ENCODE data around the gene ZDHHC17.
"Not testable (repeated sequence)": the region's sequence is repeated elsewhere in the genome, so short reads cannot be mapped to it uniquely, and the experiment has no call there.

Gene ZDHHC17

GRCh38 chr12:76768576-76768975 lies 4.7 kb downstream of the ZDHHC17 start:
- no peak for DNase-seq

GRCh38 chr12:76777765-76778216 lies 13.9 kb downstream of the ZDHHC17 start:
- no peak for DNase-seq

GRCh38 chr12:76778364-76778763 lies 14.4 kb downstream of the ZDHHC17 start:
- no peak for DNase-seq

- not testable (repeated sequence) for DNase-seq
These were observed 15.4 kb downstream of the ZDHHC17 start for GRCh38 chr12:76779310-76779709.

GRCh38 chr12:76781321-76781720 lies 17.4 kb downstream of the ZDHHC17 start:
- no peak for DNase-seq

GRCh38 chr12:76782526-76782925 lies 18.6 kb downstream of the ZDHHC17 start:
- no peak for DNase-seq

- DNase-seq: no peak
These were observed 20.7 kb downstream of the ZDHHC17 start for GRCh38 chr12:76784600-76785051.

- DNase-seq: no peak
These were observed 21.5 kb downstream of the ZDHHC17 start for GRCh38 chr12:76785407-76785806.

- no peak for DNase-seq
These were observed 23.1 kb downstream of the ZDHHC17 start for GRCh38 chr12:76786986-76787385.

GRCh38 chr12:76787689-76788088 lies 23.8 kb downstream of the ZDHHC17 start:
- no peak for DNase-seq

GRCh38 chr12:76789335-76790050 lies 25.6 kb downstream of the ZDHHC17 start:
- DNase-seq: no peak

- DNase-seq: no peak
These were observed 26.9 kb downstream of the ZDHHC17 start for GRCh38 chr12:76790564-76791552.

- DNase-seq: no peak
These were observed 28.9 kb downstream of the ZDHHC17 start for GRCh38 chr12:76792828-76793227.

- no peak for DNase-seq
These were observed 34.9 kb downstream of the ZDHHC17 start for GRCh38 chr12:76798864-76799263.

- DNase-seq: no peak
These were observed 35.4 kb downstream of the ZDHHC17 start for GRCh38 chr12:76799362-76799761.

- no peak for DNase-seq
These were observed 38.1 kb downstream of the ZDHHC17 start for GRCh38 chr12:76802060-76802459.

GRCh38 chr12:76804435-76804976 lies 40.6 kb downstream of the ZDHHC17 start:
- no peak for DNase-seq

GRCh38 chr12:76810671-76811419 lies 46.9 kb downstream of the ZDHHC17 start:
- no peak for DNase-seq

- DNase-seq: no peak
These were observed 48.1 kb downstream of the ZDHHC17 start for GRCh38 chr12:76811976-76812375.

GRCh38 chr12:76813265-76813664 lies 49.4 kb downstream of the ZDHHC17 start:
- no peak for DNase-seq

GRCh38 chr12:76813972-76814371 lies 50.1 kb downstream of the ZDHHC17 start:
- no peak for DNase-seq

- DNase-seq: no peak
These were observed 57.1 kb downstream of the ZDHHC17 start for GRCh38 chr12:76820888-76821482.

All from GOT3 (cell line).